ENCODE measurements around the gene RHOC.

RHOC gene

GRCh38 chr1:112714313-112715263 lies 7.7 kb upstream of the RHOC start (continued):
- TF ChIP-seq ZBTB6 (tag by site-specific recombination; IDR thresholded peaks at IDR 0.05) (0 out of 2 replicates have a peak, but pooled peaks have one; percentile 33), ZNF133 (tag by site-specific recombination; IDR thresholded peaks at IDR 0.05) (no peak), ZNF112 (tag by site-specific recombination; IDR thresholded peaks at IDR 0.05) (no peak), ZNF146 (tag by site-specific recombination; IDR thresholded peaks at IDR 0.05) (no peak), KLF9 (tag by site-specific recombination; IDR thresholded peaks at IDR 0.05; ENCODE audit: low read depth) (no peak), ZBTB1 (tag by site-specific recombination; IDR thresholded peaks at IDR 0.05) (no peak), ZNF785 (tag by site-specific recombination; IDR thresholded peaks at IDR 0.05) (no peak), ZNF521 (tag by site-specific recombination; IDR thresholded peaks at IDR 0.05) (no peak), SCRT1 (tag by site-specific recombination; IDR thresholded peaks at IDR 0.05; ENCODE audit: borderline replicate concordance) (no peak), ZNF121 (tag by site-specific recombination; IDR thresholded peaks at IDR 0.05) (no peak), KLF7 (tag by site-specific recombination; IDR thresholded peaks at IDR 0.05; ENCODE audit: borderline replicate concordance) (no peak), SCRT2 (tag by site-specific recombination; IDR thresholded peaks at IDR 0.05) (no peak), ZBTB21 (tag by site-specific recombination; IDR thresholded peaks at IDR 0.05) (no peak), ZNF114 (tag by site-specific recombination; IDR thresholded peaks at IDR 0.05) (no peak), BCL11B (tag by site-specific recombination; IDR thresholded peaks at IDR 0.05; ENCODE audit: low read depth) (no peak), ZBTB48 (tag by site-specific recombination; IDR thresholded peaks at IDR 0.05) (0 out of 2 replicates have a peak, but pooled peaks have one; percentile 9), ZNF214 (tag by site-specific recombination; IDR thresholded peaks at IDR 0.05; ENCODE audit: borderline replicate concordance) (no peak), ZBTB10 (tag by site-specific recombination; IDR thresholded peaks at IDR 0.05) (peak; percentile 72; the same call in 1 of the 2 replicates), ZBTB17 (tag by site-specific recombination; IDR thresholded peaks at IDR 0.05) (no peak), ZNF24 (tag by site-specific recombination; IDR thresholded peaks at IDR 0.05) (no peak), ZNF585B (tag by site-specific recombination; IDR thresholded peaks at IDR 0.05) (no peak), ZNF23 (tag by site-specific recombination; IDR thresholded peaks at IDR 0.05; ENCODE audit: borderline replicate concordance) (no peak), ZNF398 (tag by site-specific recombination; IDR thresholded peaks at IDR 0.05) (0 out of 2 replicates have a peak, but pooled peaks have one; percentile 17), ZNF335 (tag by site-specific recombination; conservative IDR thresholded peaks at IDR 0.05) (peak; percentile 65), KLF1 (tag by site-specific recombination; IDR thresholded peaks at IDR 0.05) (no peak), SALL2 (tag by site-specific recombination; IDR thresholded peaks at IDR 0.05; ENCODE audit: borderline replicate concordance) (no peak), ZNF26 (tag by site-specific recombination; IDR thresholded peaks at IDR 0.05) (no peak), AEBP2 (tag by site-specific recombination; IDR thresholded peaks at IDR 0.05; ENCODE audit: borderline replicate concordance) (no peak), HOXD13 (CRISPR knock-in tag; IDR thresholded peaks at IDR 0.05; ENCODE audit: borderline replicate concordance) (no peak), PBX3 (CRISPR knock-in tag; IDR thresholded peaks at IDR 0.05) (peak; percentile 26)

All from HEK293 (cell line).